HG03571 (cell line): Measurements from ENCODE around the gene BCL10.

Experiments
- ATAC-seq: cut with Tn5 transposase; IDR thresholded peaks from one replicate; pipeline ENCODE4 v1.9.1; 2021; ENCODE audit not compliant: unreplicated experiment

The BCL10 gene

DNA sequence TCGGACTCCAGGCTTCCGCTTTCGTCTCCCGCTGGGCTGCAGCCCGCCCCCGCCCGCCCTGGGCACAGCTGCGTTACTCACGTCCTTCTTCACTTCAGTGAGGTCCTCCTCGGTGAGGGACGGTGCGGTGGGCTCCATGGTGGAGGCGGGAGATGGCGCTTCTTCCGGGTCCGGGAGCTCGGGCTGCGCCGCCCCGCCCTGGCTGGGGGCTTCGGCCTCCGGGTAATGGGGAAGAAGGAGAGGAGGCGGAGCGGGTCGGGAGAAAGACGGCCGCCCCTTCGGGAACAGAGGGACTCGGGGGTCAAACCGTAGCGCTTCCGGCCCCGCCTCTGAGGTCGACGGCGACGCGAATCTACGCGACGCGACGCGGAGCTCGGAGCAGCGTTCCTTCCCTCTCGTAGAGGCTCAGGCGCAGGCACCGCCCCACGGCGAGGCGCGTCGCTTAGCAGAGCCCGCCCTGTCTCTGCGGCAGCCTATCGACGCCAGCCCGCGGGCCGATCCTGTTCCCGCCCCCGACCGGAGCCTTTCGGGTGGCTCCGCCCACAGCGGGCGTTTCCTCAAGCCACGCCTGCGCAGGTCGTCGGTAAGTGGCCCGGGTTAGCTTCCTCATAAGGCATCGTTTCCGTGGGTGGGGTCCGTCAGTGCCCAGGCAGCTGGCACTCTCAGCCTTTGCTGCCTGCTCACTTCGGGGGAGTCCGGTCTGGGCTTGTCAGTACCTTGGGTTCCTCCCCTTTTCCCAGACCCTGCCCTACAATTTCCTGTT is at the start of gene BCL10:
TSS of gene BCL10 (minus strand) at position 418 of the 763 bp plus-strand sequence. CDS start at position 138, 280 bp downstream.
- peak; percentile 97 for ATAC-seq

DNA sequence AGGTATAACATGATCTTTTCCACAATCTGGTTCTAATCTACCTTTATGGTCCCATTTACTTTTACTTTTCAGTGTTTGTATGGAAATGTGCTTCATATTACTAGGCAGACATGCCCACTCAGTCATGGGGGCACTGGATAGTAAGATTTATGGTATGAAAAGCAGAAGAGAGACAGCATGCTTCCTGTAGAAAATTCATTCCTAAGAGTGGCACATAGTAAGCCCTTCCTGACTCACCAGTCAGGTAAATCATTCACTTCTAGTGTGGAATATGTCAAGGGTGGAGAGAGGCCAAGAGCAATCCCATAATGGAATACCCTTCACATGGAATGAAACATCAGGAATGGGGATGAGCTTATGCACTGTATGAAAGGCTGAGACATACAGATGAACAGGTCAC is 49.5 kb upstream of the BCL10 start:
- no peak for ATAC-seq

DNA sequence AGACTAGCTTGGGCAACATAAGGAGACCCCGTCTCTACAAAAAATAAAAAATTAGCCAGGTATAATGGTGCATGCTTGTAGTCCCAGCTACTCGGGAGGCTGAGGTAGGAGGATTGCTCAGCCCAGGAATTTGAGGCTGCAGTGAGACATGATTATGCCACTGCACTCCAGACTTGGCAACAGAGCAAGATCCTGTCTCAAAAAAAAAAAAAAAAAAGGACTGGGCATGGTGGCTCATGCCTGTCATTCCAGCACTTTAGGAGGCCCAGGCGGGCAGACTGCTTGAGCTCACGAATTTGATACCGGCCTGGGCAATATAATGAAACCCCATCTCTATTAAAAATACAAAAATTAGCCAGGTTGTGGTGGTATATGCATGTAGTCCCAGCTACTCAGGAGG is 47.3 kb upstream of the BCL10 start:
- no peak for ATAC-seq

DNA sequence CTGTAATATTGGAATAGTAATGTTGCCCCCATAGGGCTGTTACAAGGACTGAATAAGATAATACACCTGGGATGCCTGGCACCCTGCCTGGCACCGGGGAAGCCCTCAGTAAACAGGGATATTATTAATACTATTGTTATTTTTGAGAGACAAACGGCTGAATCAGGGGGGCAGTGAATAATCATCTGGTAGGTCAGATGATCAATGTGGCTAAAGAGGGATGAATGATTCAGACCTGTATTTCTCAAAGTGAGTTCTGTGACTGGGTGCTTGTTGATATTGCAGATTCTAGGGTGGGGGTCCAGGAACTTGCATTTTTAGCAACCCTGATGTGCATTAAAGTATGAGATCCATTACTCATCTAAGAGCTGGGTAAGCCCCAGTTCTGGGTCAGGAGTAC is 46.2 kb upstream of the BCL10 start:
- ATAC-seq = no peak

DNA sequence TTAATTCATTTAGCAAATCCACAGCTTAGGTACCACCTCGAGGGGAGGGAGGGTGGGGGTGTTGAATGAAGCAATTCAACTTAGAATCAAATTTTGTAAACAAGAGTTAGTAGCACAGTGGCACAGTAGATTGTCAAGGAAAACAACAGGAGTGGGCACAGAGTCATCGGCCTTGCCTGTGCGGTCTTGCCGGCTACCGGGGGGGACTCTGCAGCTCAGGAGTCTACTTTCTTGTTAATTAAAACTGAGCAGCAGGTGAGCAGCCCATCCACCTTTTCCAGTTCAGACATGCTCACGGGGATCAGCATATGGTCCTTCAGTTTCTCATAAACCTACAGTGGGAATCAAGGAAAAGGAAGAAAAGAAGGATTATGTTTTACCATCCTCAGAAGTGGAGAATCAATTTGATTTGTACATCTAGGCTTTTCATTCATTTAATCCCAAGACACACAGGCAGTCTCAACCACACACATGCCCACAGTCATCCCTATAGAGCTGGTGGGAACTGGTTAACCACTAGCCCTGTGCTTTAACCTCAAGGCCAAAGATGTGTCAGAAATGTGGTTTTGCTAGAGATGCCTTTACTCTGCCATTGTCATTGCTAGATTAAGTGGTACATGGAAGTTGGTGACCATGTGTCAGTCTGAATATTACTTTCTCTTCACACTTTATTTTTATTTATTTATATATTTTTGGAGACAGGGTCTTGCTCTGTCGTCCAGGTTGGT is 45.0 kb upstream of the BCL10 start:
- ATAC-seq = no peak

DNA sequence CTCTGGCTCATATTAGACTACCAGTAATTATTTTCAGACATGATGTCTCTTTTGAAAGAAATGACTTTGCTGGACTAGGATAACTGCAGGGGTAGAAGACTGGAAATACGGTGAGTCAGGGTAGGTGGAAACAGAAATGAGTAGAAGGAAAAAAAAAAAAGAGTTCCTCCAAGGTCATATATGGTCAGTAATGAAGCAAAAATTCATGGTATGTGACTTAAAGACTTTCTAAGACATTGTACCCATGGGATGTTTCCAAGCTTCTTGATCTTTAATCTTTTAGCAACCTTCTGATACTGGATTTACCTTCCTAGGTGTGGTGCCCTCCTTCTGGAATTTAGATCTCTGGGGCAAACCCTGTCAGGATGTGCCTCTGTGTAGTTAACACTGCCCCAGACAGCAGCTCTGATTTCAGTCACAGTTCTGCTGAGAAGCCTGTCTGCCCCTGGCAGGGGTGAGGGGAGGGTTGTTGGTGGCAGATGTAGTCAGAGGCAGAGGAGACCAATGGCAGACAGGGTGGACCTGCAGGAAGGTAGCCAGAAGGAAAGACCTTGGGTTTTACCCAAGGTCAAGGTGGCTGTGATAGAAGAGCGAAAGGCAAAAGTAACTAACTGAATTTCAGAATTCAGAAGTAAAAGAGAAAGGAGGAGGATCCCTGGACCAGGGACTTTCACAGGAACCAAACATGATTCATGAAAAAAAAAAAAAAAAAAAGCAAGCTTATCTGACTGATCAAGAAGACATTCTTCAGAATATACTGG is 44.1 kb upstream of the BCL10 start:
- ATAC-seq = no peak

DNA sequence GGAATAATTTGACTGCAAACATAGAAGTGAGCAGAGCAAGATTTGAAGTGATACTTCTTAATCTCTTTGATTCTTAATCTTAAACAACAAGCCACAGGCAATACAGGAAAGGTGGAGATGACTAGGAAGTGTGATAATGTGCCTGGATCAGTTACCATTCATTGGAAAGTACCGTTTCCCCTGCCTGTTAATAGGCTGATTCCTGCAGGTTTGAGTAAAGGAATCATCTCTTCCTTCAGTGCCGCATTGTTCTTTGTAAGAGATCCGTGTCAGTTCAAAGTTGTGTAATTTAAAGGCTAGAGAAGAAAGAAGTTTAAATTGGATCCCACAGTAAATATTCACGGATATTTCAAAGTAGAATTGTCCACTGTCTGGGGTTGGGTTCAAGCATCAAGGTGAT is 43.5 kb upstream of the BCL10 start:
- no peak for ATAC-seq

DNA sequence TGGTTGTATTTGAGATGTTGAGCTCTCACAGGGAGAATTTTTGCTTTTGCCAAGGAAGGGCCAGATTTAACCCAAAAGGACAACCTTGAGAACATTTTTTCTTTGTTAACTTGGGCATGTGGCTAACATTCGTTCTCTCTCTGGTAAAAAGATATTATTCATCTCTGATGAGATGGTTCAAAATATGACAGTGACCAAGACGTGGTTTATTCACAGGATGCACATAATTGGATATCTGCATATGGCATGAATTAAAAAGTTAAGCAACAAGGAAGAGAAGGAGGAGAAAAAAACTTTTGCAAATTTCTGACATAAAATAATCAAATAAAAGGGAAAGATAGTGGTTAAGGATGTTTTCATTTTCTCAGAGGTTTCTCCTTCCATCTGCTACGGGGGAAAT is 43.1 kb upstream of the BCL10 start:
- ATAC-seq = no peak

DNA sequence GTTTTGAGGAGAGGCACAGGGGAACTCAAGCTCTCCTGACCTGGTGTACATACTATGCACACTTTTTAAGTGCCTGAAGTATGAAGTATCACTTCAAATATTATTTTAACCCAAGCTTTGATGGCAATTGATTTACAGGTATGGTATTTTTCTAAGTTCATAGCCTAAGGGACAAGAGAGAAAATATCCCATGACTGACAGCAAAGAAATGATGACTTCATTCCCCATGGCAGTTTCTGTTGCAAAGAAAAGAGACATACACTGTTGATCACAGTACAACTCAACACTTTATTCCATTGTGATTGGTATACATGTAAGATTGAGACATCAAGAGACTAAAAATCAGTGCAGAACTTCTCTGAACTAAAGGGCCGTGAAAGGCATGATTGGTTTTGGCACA is 41.8 kb upstream of the BCL10 start:
- no peak for ATAC-seq

DNA sequence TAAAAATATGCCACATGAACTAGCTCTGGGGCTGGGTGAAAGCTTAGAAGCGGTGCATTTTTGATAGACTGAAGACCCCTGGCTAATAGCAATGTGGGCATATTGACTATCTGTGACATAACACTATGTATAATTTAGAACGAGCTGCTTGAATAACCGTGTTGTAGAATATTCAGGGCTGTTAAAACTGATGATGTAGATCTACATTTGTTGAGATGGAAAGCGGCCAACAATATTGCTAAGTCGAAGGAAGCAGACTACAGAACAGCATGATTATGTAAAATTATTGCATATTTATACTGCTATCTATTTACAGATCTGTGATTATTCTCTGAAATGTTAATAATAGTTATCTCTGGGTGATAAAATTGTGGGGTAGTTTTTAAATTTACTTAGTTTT is 41.1 kb upstream of the BCL10 start:
- no peak for ATAC-seq

DNA sequence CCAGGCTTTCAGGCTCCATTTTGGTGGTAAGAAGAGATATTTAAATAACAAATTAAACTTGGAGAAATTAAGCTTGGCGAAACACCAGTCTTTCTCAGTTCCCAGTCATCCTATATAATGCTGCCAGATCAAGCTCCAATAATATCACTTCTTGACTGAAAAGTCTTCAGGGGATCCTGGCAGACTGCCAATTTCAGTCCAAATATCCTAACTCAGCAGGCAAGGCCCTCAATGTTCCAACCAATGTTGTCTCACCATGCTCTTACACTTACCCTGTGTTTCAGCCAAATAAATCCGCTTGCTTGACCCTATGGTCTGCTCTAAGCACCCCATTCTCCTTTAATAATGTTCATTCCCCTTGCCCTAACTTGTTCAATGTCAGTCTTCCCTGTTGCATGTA is 39.9 kb upstream of the BCL10 start:
- ATAC-seq = no peak

DNA sequence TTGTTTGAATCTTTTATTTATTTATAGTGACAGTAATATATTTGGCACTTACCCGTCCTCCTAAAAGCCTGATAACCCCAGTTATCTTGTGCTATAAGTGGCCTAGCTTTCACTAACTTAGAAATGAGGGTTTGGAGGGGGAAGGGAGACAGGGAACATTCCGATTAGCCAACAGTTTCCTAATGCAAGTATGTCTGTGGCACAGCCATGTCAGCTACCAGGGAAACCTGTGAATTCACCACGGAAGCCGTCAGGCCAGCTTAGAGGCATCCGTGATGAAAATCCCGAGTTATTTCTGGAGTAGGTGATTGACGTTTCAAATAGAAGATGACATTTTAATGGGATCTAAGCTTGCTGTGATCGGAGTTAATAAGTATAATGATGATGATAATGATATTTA is 39.4 kb upstream of the BCL10 start:
- no peak for ATAC-seq

DNA sequence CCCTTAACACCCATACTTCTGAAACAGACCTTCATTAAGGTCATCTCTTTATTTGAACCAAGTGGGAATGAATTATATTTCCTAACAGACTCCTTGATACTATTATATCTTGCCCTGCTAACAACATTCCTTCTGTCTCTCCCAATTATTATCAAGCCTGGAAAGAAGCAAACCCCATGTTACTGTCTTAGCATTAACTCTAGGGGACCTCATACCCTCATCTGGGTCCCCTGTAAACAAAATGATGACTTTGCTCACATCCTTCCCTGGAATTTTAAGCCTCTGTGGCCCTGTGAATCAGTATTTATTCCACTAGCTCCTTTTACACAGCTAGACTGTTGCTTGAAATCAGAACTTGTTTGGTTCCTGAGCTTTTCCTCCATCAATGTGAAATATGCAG is 38.3 kb upstream of the BCL10 start:
- ATAC-seq = no peak

DNA sequence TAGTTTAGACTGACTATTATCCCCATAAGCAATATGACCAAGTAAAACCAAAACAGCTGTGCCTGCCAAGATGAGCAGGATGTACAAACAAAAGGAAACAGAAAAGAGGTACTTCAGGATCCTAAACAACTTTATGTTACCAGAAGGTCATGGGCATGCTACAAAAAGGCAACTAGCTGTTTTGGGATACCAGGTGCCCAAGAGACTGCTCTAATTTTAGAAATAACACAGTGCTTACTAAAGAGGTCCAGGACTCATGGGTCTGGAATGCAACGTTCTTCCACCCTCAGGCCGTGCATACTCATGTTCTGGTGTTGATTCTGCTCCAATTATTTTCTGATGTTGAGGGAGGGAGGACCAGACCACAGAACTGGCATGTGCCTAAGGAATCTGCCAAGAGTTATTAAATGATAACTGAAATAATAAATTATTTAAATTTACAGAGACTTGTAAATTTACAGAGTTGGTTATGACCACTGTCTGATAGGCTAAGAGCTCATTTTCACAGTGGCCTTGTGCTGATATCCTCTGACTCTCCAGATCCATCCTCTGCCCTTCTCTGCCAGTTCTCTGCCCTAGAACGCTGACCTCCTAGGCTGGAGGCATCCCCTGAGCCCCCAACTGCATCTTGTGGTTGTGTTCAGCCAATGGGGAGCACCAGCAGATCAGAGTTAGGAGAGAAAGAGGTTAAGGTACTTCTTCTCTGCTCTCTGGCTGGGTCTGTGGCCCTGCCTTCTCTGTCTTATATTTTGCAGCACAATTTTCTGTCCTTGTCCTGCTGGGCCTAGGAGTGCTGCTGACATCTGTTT is 37.7 kb upstream of the BCL10 start:
- no peak for ATAC-seq

DNA sequence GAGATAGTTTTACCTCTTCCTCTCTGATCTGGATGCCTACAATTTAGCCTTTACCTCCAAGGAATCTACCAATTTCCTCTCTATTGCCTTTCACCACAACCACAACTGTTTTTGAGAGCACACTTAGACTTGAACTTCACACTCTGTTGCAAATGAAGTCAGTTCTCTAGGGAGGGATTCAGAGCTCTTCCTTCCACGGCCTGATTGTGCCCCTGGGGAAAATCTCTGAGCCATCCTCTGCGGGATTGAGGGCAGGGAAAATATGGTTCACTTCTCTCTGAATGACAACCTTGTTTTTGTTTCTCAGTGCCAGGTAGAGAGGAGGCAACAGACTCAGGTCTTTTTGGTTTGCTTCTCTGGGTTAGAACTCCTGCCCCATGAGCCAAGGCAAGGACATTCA is 35.4 kb upstream of the BCL10 start:
- ATAC-seq = no peak

DNA sequence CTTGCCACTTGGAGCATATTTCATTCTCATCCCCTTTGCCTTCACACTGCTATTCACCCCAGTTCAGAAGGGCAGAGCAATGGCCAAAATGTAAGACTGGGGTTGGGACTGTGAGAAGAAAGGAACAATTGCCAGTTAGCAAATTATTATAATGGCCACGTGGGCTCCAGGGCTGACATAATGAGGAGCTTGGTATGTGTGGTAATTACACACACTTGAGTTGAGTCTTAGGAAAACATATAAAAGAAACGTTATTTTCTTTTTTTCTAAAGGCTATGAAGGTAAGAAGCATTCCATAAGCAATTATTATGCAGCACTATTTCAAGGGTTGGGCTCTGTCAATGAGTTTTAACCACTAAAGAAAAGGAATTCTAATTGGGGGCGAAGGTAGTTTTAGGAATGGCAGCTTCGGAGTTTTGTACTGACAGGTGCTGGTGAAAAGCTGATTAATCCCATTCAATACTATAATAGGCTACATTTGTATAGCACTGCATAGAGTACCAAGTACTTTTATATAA is 32.5 kb upstream of the BCL10 start:
- no peak for ATAC-seq

DNA sequence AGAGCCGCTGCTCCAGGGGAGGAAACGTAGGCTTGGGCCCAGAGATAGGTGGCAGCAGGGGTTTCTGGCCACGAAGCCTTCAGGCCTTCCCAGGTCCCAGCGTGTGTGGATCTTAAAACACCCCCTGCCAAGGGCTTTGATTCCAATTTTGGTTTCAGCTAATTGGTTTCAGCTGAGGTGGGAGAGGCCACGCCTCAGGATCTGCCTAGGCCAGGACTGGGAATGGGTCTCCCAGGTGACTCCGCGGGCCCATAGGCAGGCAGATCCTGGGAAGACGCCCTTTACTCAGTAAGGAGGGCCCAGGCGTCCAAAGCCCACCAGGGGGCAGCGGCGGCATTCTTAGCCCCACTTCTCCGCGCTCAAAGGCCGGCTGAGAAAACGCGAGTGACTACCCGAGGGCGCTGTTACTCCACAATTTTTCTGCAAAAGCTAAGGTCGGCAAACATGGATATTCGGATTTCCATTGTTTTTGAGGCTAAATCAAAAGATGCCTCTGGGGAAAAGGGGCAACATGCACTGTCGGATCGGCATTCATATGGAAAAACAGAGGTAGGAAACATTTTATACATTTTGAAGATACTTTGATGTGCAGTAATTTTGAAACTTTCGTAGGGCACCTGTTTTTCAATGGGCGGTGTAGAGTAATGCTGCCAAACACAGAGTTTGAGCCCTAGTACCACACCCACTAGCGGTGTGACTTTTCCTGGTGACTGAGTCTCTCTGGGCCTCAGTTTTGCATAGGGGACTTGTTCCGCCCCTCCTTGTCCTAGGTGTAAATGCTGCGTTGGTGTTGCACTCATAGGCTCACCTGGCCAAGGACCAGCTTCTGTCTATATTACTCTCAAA is 31.8 kb upstream of the BCL10 start:
- peak; percentile 85 for ATAC-seq

DNA sequence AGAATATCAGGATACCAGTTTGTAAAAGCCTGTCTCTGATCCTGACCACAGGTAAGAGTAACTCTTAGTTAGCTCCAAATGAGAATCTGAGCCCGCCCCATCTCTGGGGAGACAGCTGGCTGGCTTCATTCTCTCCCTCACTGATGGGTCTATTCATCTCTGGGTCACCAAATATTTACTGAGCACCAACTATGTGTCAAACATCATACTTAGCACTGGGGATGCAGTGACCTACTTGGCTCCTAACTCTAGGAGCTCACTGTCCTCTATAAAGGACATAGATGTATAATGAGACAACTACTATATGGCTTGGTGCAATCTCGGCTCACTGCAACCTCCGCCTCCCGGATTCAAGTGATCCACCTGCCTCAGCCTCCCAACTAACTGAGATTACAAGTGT is 29.8 kb upstream of the BCL10 start:
- ATAC-seq = no peak

DNA sequence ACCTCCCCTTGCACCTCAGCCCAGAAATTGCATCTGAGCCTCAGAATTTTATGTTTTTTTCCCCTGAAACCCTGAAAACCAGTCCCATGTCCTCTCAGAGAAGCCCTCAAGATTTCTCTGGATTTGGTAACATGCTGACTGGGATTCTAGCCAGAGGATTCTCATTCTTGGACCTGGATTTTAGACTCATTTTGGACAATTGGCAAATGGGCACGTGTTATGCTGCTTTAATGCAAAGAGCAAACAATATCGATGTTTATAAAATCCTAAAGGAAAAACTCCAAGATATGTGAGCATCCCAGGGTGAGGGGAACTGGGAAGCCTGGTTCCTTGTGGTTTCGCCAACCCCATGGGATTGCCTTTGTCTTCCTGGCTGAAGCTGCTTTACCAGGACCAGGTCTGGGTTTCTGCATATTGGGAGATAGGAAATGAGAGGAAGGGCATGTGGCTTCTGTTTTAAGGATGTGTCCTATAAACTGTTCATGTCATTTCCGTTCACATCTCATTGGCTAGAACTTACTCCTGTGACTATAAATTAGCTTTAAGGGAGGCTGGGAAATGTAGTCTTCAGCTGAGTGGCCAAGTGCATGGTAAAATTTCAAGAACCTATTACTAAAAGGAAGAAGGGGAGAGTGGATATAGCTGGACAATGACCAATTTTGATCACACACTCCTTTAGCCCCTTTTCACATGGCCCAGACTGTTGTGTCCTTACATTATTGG is 27.2 kb upstream of the BCL10 start:
- ATAC-seq = no peak
